ENCODE data around the gene SLC27A1. TPM values are rescaled to one million over a fixed set of nuclear protein-coding genes. Genes with fewer than 3 reads are reported as not detected.

Gene SLC27A1
- 32.3 TPM for total RNA-seq

DNA sequence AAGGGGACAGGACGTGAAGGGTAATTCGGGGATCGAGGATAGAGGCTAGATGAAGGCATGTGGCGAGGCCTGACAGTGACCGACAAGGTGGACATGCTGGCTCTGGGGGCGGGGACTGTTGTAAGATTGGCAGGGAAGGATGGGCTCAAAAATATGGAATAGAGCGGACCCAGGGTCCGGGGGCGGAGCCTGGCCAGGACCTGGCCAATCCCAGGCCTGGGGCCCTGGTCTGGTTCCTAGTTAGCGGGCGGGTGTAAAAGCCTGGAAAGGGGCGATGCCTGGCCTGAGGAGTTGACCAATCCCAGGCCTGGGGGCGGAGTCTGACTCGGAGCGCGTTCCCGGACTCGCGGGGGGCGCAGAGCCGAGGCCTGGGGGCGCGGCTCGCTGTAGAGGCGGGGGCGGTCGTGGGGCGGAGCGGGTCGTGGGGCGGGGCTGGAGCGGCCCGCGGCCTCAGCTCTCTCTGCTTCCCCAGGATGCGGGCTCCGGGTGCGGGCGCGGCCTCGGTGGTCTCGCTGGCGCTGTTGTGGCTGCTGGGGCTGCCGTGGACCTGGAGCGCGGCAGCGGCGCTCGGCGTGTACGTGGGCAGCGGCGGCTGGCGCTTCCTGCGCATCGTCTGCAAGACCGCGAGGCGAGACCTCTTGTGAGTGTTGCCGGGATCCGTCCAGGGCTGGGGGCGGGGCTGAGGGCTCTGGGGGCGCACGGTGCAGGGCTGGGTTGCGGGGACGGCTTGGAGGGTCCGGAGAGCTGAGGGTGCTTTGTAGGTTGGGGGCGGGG is at the start of gene SLC27A1:
SLC27A1 (plus strand) TSS at position 457 of the 774 bp plus-strand sequence; CDS start at position 474, 17 bp downstream.

DNA sequence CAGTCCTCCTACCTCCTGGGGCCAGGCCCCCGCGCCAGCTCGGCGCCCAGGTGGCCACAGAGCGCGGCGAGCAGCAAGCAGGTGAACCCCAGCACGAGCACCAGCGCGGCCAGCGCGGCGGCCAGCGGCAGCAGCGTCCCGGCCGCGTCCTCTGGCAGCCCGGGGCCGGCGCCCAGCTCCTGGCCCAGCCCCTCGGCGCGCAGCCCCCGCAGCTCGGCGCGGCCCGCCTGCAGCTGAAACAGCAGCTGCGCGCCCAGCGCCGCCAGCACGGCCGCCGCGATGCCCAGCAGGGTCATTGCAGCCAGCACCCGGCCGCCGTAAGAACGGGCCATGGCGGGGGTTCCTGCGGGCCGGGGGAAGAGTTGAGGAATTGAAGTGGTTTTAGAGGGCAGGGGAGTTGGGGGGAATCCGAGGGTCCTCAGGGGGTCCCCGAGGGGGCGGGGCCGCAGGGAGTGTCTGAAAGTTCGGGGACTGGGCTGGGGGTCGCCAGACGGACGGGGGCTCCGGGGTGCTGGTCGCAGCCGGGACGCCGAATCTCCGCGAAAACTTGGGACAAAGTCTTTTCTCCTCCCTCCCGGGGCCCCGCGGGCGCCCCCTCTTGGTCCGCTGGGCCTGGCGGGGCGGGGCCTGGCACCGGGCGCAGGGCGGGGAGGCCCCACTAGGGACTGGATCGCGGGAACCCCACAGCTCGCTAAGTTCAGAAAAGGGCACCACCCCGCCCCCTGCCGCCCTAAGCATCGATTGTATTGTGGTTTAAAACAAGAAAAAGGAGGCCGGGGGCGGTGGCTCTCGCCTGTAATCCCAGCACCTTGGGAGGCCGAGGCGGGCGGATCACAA is 22.0 kb upstream of the SLC27A1 start, which contains the start of gene TMEM221:
TMEM221 (minus strand) TSS at position 538 of the 837 bp plus-strand sequence; CDS start at position 332, 206 bp downstream.

DNA sequence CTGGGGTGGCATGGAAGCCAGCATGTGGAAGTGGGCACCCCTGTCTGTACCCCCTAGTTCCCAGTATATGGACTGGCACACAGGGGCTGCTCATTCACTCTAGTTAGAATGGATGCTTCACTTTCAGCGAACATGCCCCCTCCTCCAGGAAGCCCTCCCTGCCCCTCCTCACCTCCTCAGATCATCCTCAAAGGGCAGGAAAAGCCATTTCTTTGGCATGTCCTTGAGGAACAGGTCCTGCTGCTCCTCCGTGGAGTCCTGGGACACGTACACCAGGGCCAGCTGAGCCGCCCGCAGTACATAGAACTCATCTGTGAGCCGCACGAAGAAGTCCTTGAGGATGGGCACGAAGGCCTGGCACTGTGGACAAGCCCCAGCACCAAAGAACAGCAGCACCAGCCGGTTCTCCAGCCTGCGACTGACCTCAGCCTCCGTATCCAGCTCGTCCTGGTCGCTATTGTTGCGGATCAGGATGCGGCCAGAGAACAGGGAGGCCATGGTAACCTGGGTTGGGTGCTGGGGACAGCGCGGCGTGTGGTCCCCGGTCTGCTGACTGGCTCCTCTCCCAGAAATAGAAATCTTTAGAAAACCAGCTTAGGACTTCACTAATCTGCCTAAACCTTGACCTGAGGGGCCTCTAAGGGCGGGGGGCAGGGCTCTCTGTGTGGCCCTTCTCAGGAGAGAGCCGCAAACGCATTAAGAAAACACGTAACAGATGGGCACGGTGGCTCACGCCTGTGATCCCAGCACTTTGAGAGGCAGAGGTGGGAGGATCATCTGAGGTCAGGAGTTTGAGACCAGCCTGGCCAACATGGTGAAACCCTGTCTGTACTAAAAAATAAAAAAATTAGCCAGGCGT is 9.7 kb upstream of the SLC27A1 start, which contains the start of gene NXNL1:
NXNL1 (minus strand) TSS at position 555 of the 859 bp plus-strand sequence; CDS start at position 498, 57 bp downstream.

GRCh38 chr19:17555480-17555928 is 85.2 kb downstream of the SLC27A1 start, which contains the start of gene COLGALT1:
TSS of gene COLGALT1 (plus strand) at chr19:17555649. CDS start at chr19:17555714, 65 bp downstream.

Other genes with a start within 250 kb of the SLC27A1 start
- gene OCEL1, start 244.3 kb upstream of the SLC27A1 start, total RNA-seq: 11.0 TPM
- 53.7 TPM for gene NR2F6, start 224.6 kb upstream of the SLC27A1 start, total RNA-seq
- gene USHBP1, start 205.8 kb upstream of the SLC27A1 start, total RNA-seq: 9.8 TPM
- gene BABAM1, start 203.1 kb upstream of the SLC27A1 start, total RNA-seq: 60.1 TPM
- gene ANKLE1, start 188.6 kb upstream of the SLC27A1 start, total RNA-seq: 2.6 TPM
- 18.3 TPM for gene ABHD8, start 167.1 kb upstream of the SLC27A1 start, total RNA-seq
- gene MRPL34, start 164.7 kb upstream of the SLC27A1 start, total RNA-seq: 42.7 TPM
- gene DDA1, start 161.0 kb upstream of the SLC27A1 start, total RNA-seq: 19.2 TPM
- gene ANO8, start 135.7 kb upstream of the SLC27A1 start, total RNA-seq: 12.3 TPM
- gene GTPBP3, start 133.0 kb upstream of the SLC27A1 start, total RNA-seq: 36.7 TPM
- gene PLVAP, start 93.2 kb upstream of the SLC27A1 start, total RNA-seq: 157 TPM
- 0.41 TPM for gene CCDC194, start 76.3 kb upstream of the SLC27A1 start, total RNA-seq
- gene BST2, start 64.9 kb upstream of the SLC27A1 start, total RNA-seq: 64.1 TPM
- gene MVB12A, start 50.5 kb upstream of the SLC27A1 start, total RNA-seq: 69.9 TPM
- gene TMEM221, start 21.9 kb upstream of the SLC27A1 start, total RNA-seq: 1.5 TPM
- not detected for gene NXNL1, start 9.6 kb upstream of the SLC27A1 start, total RNA-seq
- gene PGLS, start 41.1 kb downstream of the SLC27A1 start, total RNA-seq: 63.8 TPM
- gene COLGALT1, start 85.1 kb downstream of the SLC27A1 start, total RNA-seq: 49.6 TPM
- 0.41 TPM for gene UNC13A, start 217.8 kb downstream of the SLC27A1 start, total RNA-seq
- gene MAP1S, start 249.0 kb downstream of the SLC27A1 start, total RNA-seq: 50.0 TPM